ENCODE results near the gene ACAA2. TPM values are rescaled to one million over a fixed set of nuclear protein-coding genes. Genes with fewer than 3 reads are reported as not detected.

ACAA2 gene
- total and polyA plus RNA-seq, 10 of the 15 experiments (the other 5 are each of a cell fraction or from before 2014, with no cell fraction given): 43.1 to 134 (median 64.6) TPM

Small RNAs within 50 kb of the gene (small RNA-seq; reads per million reads assigned to genes)
- not detected for gene RF00283
- gene SCARNA17: not detected
